ENCODE results near the gene PLEKHH1. TPM values are rescaled to one million over a fixed set of nuclear protein-coding genes. Genes with fewer than 3 reads are reported as not detected.

The PLEKHH1 gene
- total RNA-seq, 1 experiment from 2014 or later: 6.7 TPM

DNA sequence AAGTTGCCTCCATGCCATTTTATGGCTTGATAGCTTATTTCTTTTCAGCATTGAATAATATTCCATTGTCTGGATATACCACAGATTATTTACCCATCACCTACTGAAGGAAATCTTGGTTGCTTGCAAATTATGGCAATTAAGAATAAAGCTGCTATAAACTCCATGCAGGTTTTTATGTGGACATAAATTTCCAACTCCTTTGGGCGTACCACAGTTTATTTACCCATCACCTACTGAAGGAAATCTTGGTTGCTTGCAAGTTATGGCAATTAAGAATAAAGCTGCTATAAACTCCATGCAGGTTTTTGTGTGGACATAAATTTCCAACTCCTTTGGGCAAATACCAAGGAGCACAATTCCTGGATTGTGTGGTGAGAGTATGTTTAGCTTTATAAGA is 12.6 kb upstream of the PLEKHH1 start:
- Histone ChIP-seq H3K36me3 (ENCODE audit: control insufficient read depth, insufficient read depth, low read length) (no peaks in the 10 kb centered on the region), H3K9me3 (ENCODE audit: control insufficient read depth, insufficient read depth, low read depth, low read length) (no peaks in the 10 kb centered on the region), H3K4me3 (ENCODE audit: low read depth in 2 of 2, low read length in 2 of 2) (no peak overlapping the region), H3K27ac (ENCODE audit: low read length) (no peak overlapping the region), H3K27me3 (ENCODE audit: control insufficient read depth, insufficient read depth, low read length) (peaks cover 7% of the 10 kb centered on the region; the same call in 1 of the 2 replicates), H3K4me1 (ENCODE audit: control insufficient read depth, insufficient read depth, low read length) (no peaks in the 10 kb centered on the region)
- no peak for DNase-seq (ENCODE audit: low read depth, low spot score)
- BruUV-seq (replicated peaks): no TSS peak
- intact Hi-C loops (cut with micrococcal nuclease; ENCODE audit: unreplicated experiment): no loop called here
- in situ Hi-C loops (cut with HindIII; ENCODE audit: low pct_unique_long_range_greater_than_20kb, low sequenced_read_pairs): no loop called here
- POLR2A ChIA-PET: interaction anchor here (0.6 kb wide), 1 partner anchor 41 kb away, joined by 7 read pairs; no protein-coding TSS in a partner anchor
- no peak for TF ChIP-seq TCF7L2 (IDR thresholded peaks at IDR 0.05; ENCODE audit: low read depth, low read length)
- TF ChIP-seq SIN3A (IDR thresholded peaks at IDR 0.05; ENCODE audit: borderline replicate concordance, insufficient read depth, low read depth, low read length): no peak
- TF ChIP-seq POLR2AphosphoS5 (IDR thresholded peaks at IDR 0.05; ENCODE audit: low read depth, low read length): no peak
- TF ChIP-seq, protein P1, sequence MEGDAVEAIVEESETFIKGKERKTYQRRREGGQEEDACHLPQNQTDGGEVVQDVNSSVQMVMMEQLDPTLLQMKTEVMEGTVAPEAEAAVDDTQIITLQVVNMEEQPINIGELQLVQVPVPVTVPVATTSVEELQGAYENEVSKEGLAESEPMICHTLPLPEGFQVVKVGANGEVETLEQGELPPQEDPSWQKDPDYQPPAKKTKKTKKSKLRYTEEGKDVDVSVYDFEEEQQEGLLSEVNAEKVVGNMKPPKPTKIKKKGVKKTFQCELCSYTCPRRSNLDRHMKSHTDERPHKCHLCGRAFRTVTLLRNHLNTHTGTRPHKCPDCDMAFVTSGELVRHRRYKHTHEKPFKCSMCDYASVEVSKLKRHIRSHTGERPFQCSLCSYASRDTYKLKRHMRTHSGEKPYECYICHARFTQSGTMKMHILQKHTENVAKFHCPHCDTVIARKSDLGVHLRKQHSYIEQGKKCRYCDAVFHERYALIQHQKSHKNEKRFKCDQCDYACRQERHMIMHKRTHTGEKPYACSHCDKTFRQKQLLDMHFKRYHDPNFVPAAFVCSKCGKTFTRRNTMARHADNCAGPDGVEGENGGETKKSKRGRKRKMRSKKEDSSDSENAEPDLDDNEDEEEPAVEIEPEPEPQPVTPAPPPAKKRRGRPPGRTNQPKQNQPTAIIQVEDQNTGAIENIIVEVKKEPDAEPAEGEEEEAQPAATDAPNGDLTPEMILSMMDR (IDR thresholded peaks at IDR 0.05): no peak
- TF ChIP-seq, protein P2, sequence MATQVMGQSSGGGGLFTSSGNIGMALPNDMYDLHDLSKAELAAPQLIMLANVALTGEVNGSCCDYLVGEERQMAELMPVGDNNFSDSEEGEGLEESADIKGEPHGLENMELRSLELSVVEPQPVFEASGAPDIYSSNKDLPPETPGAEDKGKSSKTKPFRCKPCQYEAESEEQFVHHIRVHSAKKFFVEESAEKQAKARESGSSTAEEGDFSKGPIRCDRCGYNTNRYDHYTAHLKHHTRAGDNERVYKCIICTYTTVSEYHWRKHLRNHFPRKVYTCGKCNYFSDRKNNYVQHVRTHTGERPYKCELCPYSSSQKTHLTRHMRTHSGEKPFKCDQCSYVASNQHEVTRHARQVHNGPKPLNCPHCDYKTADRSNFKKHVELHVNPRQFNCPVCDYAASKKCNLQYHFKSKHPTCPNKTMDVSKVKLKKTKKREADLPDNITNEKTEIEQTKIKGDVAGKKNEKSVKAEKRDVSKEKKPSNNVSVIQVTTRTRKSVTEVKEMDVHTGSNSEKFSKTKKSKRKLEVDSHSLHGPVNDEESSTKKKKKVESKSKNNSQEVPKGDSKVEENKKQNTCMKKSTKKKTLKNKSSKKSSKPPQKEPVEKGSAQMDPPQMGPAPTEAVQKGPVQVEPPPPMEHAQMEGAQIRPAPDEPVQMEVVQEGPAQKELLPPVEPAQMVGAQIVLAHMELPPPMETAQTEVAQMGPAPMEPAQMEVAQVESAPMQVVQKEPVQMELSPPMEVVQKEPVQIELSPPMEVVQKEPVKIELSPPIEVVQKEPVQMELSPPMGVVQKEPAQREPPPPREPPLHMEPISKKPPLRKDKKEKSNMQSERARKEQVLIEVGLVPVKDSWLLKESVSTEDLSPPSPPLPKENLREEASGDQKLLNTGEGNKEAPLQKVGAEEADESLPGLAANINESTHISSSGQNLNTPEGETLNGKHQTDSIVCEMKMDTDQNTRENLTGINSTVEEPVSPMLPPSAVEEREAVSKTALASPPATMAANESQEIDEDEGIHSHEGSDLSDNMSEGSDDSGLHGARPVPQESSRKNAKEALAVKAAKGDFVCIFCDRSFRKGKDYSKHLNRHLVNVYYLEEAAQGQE (IDR thresholded peaks at IDR 0.05; ENCODE audit: insufficient read depth in 1 of 2, low read depth in 2 of 2, low read length in 1 of 2): no peak
- ATAC-seq: no peak
- CTCF ChIA-PET: no interaction called here

DNA sequence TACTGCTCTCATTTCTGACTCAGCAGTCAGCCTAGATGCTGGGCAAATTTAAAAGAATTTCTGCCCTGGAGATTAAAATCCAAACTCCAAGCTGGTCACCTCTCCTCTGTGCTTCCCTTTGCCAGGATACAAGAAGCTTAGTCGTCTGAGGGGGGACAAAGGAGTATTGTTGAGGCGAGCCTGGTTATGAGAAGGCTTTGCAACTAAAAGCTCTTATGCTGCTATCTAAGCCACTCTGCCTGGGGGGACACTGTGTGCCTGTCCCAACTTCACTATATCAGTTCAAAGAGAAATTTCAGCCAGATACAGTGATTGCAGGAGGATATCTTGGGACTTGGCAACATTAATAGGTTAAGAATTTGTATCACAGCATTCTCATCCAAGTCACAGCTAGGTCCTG is 10.8 kb upstream of the PLEKHH1 start:
- Histone ChIP-seq H3K27ac (ENCODE audit: low read length) (no peak overlapping the region), H3K36me3 (ENCODE audit: control insufficient read depth, insufficient read depth, low read length) (no peaks in the 10 kb centered on the region), H3K27me3 (ENCODE audit: control insufficient read depth, insufficient read depth, low read length) (peaks cover 7% of the 10 kb centered on the region; the same call in 1 of the 2 replicates), H3K9me3 (ENCODE audit: control insufficient read depth, insufficient read depth, low read depth, low read length) (no peaks in the 10 kb centered on the region), H3K4me1 (ENCODE audit: control insufficient read depth, insufficient read depth, low read length) (no peaks in the 10 kb centered on the region), H3K4me3 (ENCODE audit: low read depth in 2 of 2, low read length in 2 of 2) (no peak overlapping the region)
- DNase-seq (ENCODE audit: low read depth, low spot score): no peak
- no TSS peak for BruUV-seq (replicated peaks)
- TF ChIP-seq TCF7L2 (IDR thresholded peaks at IDR 0.05; ENCODE audit: low read depth, low read length) (no peak), POLR2AphosphoS5 (IDR thresholded peaks at IDR 0.05; ENCODE audit: low read depth, low read length) (no peak), SIN3A (IDR thresholded peaks at IDR 0.05; ENCODE audit: borderline replicate concordance, insufficient read depth, low read depth, low read length) (no peak)
- TF ChIP-seq, protein P1 (IDR thresholded peaks at IDR 0.05): no peak
- TF ChIP-seq, protein P2 (IDR thresholded peaks at IDR 0.05; ENCODE audit: insufficient read depth in 1 of 2, low read depth in 2 of 2, low read length in 1 of 2): no peak
- ChIA-PET POLR2A (no interaction called here), CTCF (interaction anchor here (0.6 kb wide), 1 partner anchor 95 kb away, joined by 4 read pairs; no protein-coding TSS in a partner anchor)
- intact Hi-C loops (cut with micrococcal nuclease; ENCODE audit: unreplicated experiment) (no loop called here), in situ Hi-C loops (cut with HindIII; ENCODE audit: low pct_unique_long_range_greater_than_20kb, low sequenced_read_pairs) (no loop called here)
- no peak for ATAC-seq

Measured in Panc1 (cell line).